HepG2 (cell line): Measurements from ENCODE around the gene PARD3. TPM values are rescaled to one million over a fixed set of nuclear protein-coding genes. Genes with fewer than 3 reads are reported as not detected.

Experiments
- ATAC-seq: fragments of 200-7000 bp; cut with Tn5 transposase; 3 replicates; pipeline ENCODE4 v1.9.1; 2020; ENCODE audit warnings: mild to moderate bottlenecking, moderate library complexity
- BruUV-seq: library from RNA; stranded (reverse); fragments of 400-500 nt; replicated peaks from 2 replicates; lab custom pipeline; 2021; lab: Mats Ljungman, UMichigan
- CTCF ChIA-PET: fragments of 300-600 bp; formaldehyde crosslinking; extraction: SDS; loops from one replicate; lab custom pipeline; 2021; ENCODE audit warnings: low total read pairs, inconsistent platforms, low intra/inter-chr PET ratio; lab: Yijun Ruan, JAX
- POLR2A ChIA-PET: fragments of 350-600 bp; sonication (Branson Sonifier 250); formaldehyde crosslinking; loops from one replicate; lab custom pipeline; 2020; ENCODE audit warnings: antibody characterized with exemption, inconsistent platforms; lab: Yijun Ruan, JAX
- DNase-seq: peaks from one replicate; pipeline ENCODE4 v3.0.0-alpha.2; 2015; ENCODE audit warnings: low spot score
- FAIRE-seq: peaks from 3 replicates; lab custom pipeline; 2011; peaks lifted over from hg19 to GRCh38; lab: Jason Lieb, UNC
- H2AFZ ChIP-seq: one replicate; pipeline ENCODE4 v1.6.1; 2011; ENCODE audit warnings: low read length, inconsistent platforms
- H3K27ac ChIP-seq: fragments of 300-600 bp; 3 replicates; pipeline ENCODE4 v1.8.0; 2011; ENCODE audit warnings: mixed run types, mild to moderate bottlenecking, mixed read lengths, low read length, inconsistent platforms; ENCODE audit not compliant: insufficient read depth; ENCODE audit errors: extremely low read length
- H3K27me3 ChIP-seq, 2 experiments: fragments of 200-600 bp in 1 of 2; 2 replicates in 1 of 2; 3 replicates in 1 of 2; pipeline versions ENCODE4 v1.6.0 to v1.8.0; 2011; ENCODE audit warnings: low read length in 2 of 2, mild to moderate bottlenecking in 2 of 2, moderate library complexity in 2 of 2, inconsistent platforms in 1 of 2; ENCODE audit not compliant: insufficient read depth in 2 of 2, control insufficient read depth in 1 of 2
- H3K36me3 ChIP-seq, 2 experiments: fragments of 200-600 bp in 1 of 2; replicated peaks in 1 of 2; 2 replicates in 1 of 2; 3 replicates in 1 of 2; pipeline versions ENCODE4 v1.5.1 to v1.8.0; 2011; ENCODE audit warnings: low read length in 2 of 2, inconsistent platforms in 1 of 2; ENCODE audit not compliant: insufficient read depth in 2 of 2, control insufficient read depth in 1 of 2
- H3K4me1 ChIP-seq: 2 replicates; pipeline ENCODE4 v1.5.1; 2012; ENCODE audit warnings: low read length, inconsistent platforms; ENCODE audit not compliant: insufficient read depth
- H3K4me2 ChIP-seq: 2 replicates; pipeline ENCODE4 v1.6.0; 2011; ENCODE audit warnings: low read depth, low read length, inconsistent platforms
- H3K4me3 ChIP-seq, 3 experiments: fragments of 200-600 bp in 1 of 3; sonication (generic), shearing (Covaris generic) in 1 of 3; replicated peaks in 1 of 3; 2 replicates each; pipeline ENCODE4 v1.5.1; 2011 to 2016; ENCODE audit warnings: low read length in 3 of 3, inconsistent platforms in 2 of 3, low read depth in 2 of 3, mild to moderate bottlenecking in 2 of 3, control low read depth in 1 of 3, mixed read lengths in 1 of 3; ENCODE audit not compliant: insufficient read depth in 1 of 3
- H3K79me2 ChIP-seq: one replicate; pipeline ENCODE4 v1.6.1; 2011; ENCODE audit warnings: low read length, inconsistent platforms; ENCODE audit not compliant: insufficient read depth
- H3K9ac ChIP-seq: 2 replicates; pipeline ENCODE4 v1.6.0; 2011; ENCODE audit warnings: mild to moderate bottlenecking, low read depth, low read length, inconsistent platforms; ENCODE audit not compliant: insufficient read depth
- H3K9me3 ChIP-seq: 2 replicates; pipeline ENCODE4 v1.5.1; 2012; ENCODE audit warnings: mild to moderate bottlenecking, low read length
- H4K20me1 ChIP-seq: 2 replicates; pipeline ENCODE4 v1.6.0; 2011; ENCODE audit warnings: inconsistent platforms, mild to moderate bottlenecking, low read length, moderate library complexity; ENCODE audit not compliant: insufficient read depth
- FOXO1 ChIP-seq: sonication (generic); formaldehyde crosslinking; IDR thresholded peaks from 2 replicates; pipeline ENCODE4 v1.4.0; 2020; ENCODE audit warnings: missing genetic modification reagents
- HDAC1 ChIP-seq: sonication (generic); formaldehyde crosslinking; IDR thresholded peaks from 2 replicates; pipeline ENCODE4 v1.5.1; 2020; ENCODE audit warnings: mild to moderate bottlenecking, missing genetic modification reagents
- MIER2 ChIP-seq: IDR thresholded peaks from 2 replicates; pipeline ENCODE4 v1.6.1; 2016; ENCODE audit warnings: missing biosample characterization, missing genetic modification reagents
- NFE2 ChIP-seq: sonication (generic); formaldehyde crosslinking; IDR thresholded peaks from 2 replicates; pipeline ENCODE4 v1.4.0; 2020; ENCODE audit warnings: missing genetic modification reagents
- SAFB2 ChIP-seq: sonication (generic); formaldehyde crosslinking; IDR thresholded peaks from 2 replicates; pipeline ENCODE4 v1.5.1; 2020; ENCODE audit warnings: missing genetic modification reagents, low read depth, mild to moderate bottlenecking, borderline replicate concordance
- ZNF292 ChIP-seq: sonication (generic); formaldehyde crosslinking; IDR thresholded peaks from 2 replicates; pipeline ENCODE4 v1.8.1; 2022; ENCODE audit warnings: mild to moderate bottlenecking, low read depth, missing genetic modification reagents, borderline replicate concordance
- ZNF629 ChIP-seq: sonication (generic); formaldehyde crosslinking; conservative IDR thresholded peaks from 2 replicates; pipeline ENCODE4 v1.5.0; 2020; ENCODE audit warnings: missing genetic modification reagents
- ZNF713 ChIP-seq: sonication (generic); formaldehyde crosslinking; IDR thresholded peaks from 2 replicates; pipeline ENCODE4 v1.4.0; 2020; ENCODE audit warnings: mild to moderate bottlenecking, missing genetic modification reagents
- WGBS: methylation state at CpG from one replicate; pipeline ENCODE4 v1.1.6; 2017; ENCODE audit warnings: low lambda C conversion rate; 5-methylcytosine and 5-hydroxymethylcytosine counted together
- in situ Hi-C: cut with HindIII; loops from 2 replicates; pipeline ENCODE4 v1.10.0; 2017; ENCODE audit warnings: low pct_unique_long_range_greater_than_20kb; ENCODE audit not compliant: extremely low pct_ligation_motif_present
- intact Hi-C: fragments of 100-400 bp; cut with micrococcal nuclease; formaldehyde crosslinking; loops from one replicate; pipeline ENCODE4 v1.10.0; 2022; ENCODE audit not compliant: unreplicated experiment
- polyA plus RNA-seq, 8 experiments: library from polyadenylated mRNA; depleted of rRNA in 3 of 8; stranded (reverse) in 7 of 8; unstranded in 1 of 8; fragments of >200 nt; fragmentation: Illumina TruSeq in 4 of 8; extraction: Trizol in 4 of 8; gene quantifications; 2 replicates each; pipeline versions ENCODE4 v1.2.1 to v1.2.3, GENCODE V29; 2011 to 2016; ENCODE audit warnings: low read depth in 4 of 8, missing spikeins in 1 of 8, mixed read lengths in 1 of 8; ENCODE audit not compliant: insufficient read depth in 1 of 8
- total RNA-seq, 5 experiments: library from RNA; depleted of rRNA; stranded (reverse); fragments of >200 nt; fragmentation: Illumina TruSeq; extraction: Trizol; gene quantifications; 2 replicates each; pipeline ENCODE4 v1.2.3, GENCODE V29; 2016; ENCODE audit warnings: low read depth in 1 of 5
- TF ChIP-seq, protein P1 (sequence below): IDR thresholded peaks from 2 replicates; pipeline ENCODE4 v1.6.1; 2018; ENCODE audit warnings: missing genetic modification reagents, mild to moderate bottlenecking, missing compliant biosample characterization

PARD3 gene
- total and polyA plus RNA-seq, 2 of the 13 experiments (the other 11 are each of a cell fraction or from before 2014, with no cell fraction given), result 40.9 to 60.0 TPM

DNA sequence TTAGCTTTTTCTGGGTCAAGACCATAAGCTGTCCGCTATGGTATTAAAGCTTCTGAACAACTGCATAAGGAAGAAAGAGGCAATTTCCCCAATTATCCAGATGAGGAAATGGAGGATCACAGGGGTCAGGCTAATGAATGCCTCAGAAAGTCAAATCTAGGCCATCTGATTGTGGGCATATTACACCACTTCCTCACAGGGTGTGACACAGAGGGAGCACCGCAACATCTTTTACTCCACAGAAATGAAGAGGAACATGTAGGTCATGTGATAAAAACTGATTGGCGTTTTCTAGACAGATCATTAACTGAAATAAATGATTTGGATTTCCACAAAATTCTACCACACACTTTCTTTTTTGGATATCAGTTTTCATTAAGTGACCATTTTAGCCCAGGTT lies 384.4 kb downstream of the PARD3 start (continued):
- TF ChIP-seq MIER2 (no peak), FOXO1 (CRISPR knock-in tag) (no peak), HDAC1 (CRISPR knock-in tag) (no peak), ZNF292 (no peak), ZNF713 (CRISPR knock-in tag) (no peak)

DNA sequence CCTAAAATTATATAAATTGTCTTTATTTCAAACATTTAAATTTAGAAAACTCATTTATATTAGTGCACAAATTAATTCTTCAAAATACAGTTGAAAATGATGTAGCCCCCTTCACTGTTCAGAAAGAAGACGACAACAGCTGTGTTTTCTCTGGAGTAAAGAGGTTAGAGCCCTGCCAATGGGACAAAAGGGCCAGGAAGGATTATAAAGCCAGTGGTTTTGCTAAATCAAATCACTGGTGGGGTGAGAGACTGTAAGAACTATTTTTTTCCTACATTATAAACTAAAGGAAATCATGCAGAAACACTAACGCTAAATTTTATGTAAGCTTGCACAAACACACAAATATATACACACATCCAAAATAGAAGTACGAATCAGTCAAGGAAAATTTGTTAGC lies 386.6 kb downstream of the PARD3 start:
- no peak for TF ChIP-seq SAFB2
- TF ChIP-seq, protein P1, sequence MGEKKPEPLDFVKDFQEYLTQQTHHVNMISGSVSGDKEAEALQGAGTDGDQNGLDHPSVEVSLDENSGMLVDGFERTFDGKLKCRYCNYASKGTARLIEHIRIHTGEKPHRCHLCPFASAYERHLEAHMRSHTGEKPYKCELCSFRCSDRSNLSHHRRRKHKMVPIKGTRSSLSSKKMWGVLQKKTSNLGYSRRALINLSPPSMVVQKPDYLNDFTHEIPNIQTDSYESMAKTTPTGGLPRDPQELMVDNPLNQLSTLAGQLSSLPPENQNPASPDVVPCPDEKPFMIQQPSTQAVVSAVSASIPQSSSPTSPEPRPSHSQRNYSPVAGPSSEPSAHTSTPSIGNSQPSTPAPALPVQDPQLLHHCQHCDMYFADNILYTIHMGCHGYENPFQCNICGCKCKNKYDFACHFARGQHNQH, result no peak
- H3K4me2 ChIP-seq, result no peak overlapping the region
- 49% methylated on average over 3 of the region's 3 CpGs for WGBS
- H3K36me3 ChIP-seq, result no peaks in the 10 kb centered on the region
- in situ Hi-C loops, result no loop called here
- intact Hi-C loops, result no loop called here
- H3K27me3 ChIP-seq, result no peaks in the 10 kb centered on the region
- no TSS peak for BruUV-seq
- H3K9ac ChIP-seq, result no peak overlapping the region
- no peak overlapping the region for H2AFZ ChIP-seq
- H3K79me2 ChIP-seq, result no peaks in the 10 kb centered on the region
- no peak for FAIRE-seq
- ATAC-seq, result no peak
- no peak overlapping the region for H3K27ac ChIP-seq
- ChIA-PET POLR2A (no interaction called here), CTCF (no interaction called here)
- DNase-seq, result no peak
- peaks cover 31% of the 10 kb centered on the region for H3K4me1 ChIP-seq
- H4K20me1 ChIP-seq, result no peaks in the 10 kb centered on the region
- no peak overlapping the region for H3K4me3 ChIP-seq
- H3K9me3 ChIP-seq, result no peaks in the 10 kb centered on the region

DNA sequence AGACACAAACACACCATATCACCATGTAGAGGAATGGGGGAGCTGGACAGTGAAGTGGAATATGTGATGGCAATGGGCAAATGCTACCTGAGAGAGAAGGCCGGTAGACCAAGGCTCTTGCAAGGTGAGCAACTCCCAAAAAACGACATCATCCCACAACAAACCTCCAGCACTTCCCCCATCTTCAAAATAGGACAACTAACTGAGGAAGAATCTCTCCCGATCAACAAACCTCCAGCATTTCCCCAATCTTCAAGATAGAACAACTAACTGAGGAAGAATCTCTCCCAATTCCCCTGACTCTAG lies 387.2 kb downstream of the PARD3 start:
- Histone ChIP-seq H3K79me2 (no peaks in the 10 kb centered on the region), H3K9ac (no peak overlapping the region), H3K4me3 (no peak overlapping the region), H3K4me2 (no peak overlapping the region), H3K27me3 (no peaks in the 10 kb centered on the region), H3K4me1 (peaks cover 31% of the 10 kb centered on the region), H3K27ac (no peak overlapping the region), H4K20me1 (no peaks in the 10 kb centered on the region), H2AFZ (no peak overlapping the region), H3K9me3 (no peaks in the 10 kb centered on the region), H3K36me3 (no peaks in the 10 kb centered on the region)
- peak; percentile 51 for TF ChIP-seq ZNF629 (CRISPR knock-in tag)
- TF ChIP-seq NFE2 (CRISPR knock-in tag), result no peak
- POLR2A ChIA-PET, result no interaction called here
- intact Hi-C loops (no loop called here), in situ Hi-C loops (no loop called here)
- FAIRE-seq (no peak), ATAC-seq (no peak), DNase-seq (no peak)
- CTCF ChIA-PET, result no interaction called here
- WGBS, result 93% methylated on average over 3 of the region's 3 CpGs
- BruUV-seq, result no TSS peak
